ENCODE results near the gene GLMP.

The GLMP gene

DNA sequence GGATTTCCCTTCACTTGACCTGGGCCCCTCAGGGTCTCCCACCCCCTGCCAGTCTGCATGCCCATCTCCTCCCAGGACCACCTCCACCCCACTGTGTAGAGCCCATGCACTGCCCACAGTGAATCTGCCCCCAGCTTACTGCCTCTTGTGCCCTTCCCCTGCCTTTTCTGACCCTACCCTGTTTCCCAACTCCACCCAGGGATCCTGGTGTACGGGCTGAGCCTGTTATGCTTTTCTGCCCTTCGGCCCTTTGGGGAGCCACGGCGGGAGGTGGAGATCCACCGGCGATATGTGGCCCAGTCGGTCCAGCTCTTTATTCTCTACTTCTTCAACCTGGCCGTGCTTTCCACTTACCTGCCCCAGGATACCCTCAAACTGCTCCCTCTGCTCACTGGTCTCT is 9.4 kb downstream of the GLMP start:
- DNase-seq (ENCODE audit: low read depth) = no peak

DNA sequence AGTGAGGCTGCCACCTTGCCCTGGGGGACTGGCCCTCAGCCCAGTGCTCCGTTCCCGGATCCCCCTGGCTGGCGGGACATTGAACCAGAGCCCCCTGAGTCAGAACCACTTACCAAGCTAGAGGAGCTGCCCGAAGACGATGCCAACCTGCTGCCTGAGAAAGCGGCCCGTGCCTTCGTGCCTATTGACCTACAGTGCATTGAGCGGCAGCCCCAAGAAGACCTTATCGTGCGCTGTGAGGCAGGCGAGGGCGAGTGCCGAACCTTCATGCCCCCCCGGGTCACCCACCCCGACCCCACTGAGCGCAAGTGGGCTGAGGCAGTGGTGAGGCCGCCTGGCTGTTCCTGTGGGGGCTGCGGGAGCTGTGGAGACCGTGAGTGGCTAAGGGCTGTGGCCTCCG is 10.0 kb downstream of the GLMP start:
- no peak for DNase-seq (ENCODE audit: low read depth)

GRCh38 chr1:156284757-156285156 is 10.7 kb downstream of the GLMP start:
- DNase-seq (ENCODE audit: low read depth) = no peak

DNA sequence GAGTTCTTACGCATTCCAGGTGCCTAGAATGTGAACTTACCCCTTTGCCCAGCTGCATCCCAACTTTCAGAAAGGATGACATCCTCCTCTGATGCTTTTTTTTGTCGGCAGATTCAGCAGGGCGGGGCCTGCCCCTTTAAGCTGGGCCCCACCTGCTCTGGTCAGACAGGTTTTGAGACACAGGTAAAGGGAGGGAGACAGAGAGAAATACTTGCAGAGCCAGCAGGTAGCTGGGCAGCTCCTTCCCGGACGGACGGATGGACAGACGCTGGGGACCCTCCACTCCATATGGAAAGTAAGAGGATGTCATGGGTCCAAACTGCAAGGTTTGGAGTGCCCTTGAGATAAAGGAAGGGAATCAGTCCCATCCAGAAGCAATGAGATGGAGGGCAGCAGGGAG is 11.4 kb downstream of the GLMP start, which contains the start of gene TMEM79:
TMEM79 (plus strand) TSS at position 214 of the 400 bp plus-strand sequence. CDS start 902 bp downstream, outside the sequence.
- no peak for DNase-seq (ENCODE audit: low read depth)

GRCh38 chr1:156283521-156283920 is 12.0 kb downstream of the GLMP start:
- no peak for DNase-seq (ENCODE audit: low read depth)

DNA sequence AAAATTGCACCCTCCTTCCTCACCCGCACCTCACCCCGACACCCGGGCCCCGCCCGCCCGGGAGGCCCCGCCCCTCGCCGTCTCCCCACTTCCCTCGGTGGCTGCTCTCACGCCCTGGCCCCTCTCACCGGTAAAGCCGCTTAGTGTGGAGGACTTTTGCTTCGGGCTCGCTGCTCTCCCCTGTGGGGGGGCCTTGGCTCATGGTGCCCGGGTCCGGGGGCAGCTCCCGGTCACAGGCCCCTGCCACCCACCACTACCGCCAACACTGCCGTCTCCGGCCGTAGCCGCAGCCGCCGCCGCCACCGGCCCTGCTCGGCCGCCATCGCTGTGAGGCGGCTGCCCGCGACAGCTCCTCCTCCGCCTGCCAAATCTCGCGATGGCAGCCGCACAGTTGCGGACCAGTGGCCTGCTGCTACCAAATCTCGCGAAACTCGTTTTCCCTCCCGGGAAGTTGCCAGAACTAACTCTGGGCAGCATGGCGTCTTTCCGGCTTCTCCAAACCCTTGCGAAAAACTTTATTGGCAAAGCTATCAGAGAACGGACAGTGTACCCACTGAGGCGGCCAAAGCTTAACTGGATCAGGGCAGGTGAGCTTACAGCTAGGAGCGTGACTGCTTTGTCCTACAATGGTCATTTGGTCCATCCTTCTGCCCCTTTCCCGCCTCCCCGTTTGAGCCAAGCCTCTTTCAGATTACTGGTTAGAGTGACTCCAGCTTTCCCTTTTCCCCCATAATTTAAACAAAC is 12.8 kb downstream of the GLMP start, which contains the start of gene SMG5:
SMG5 (minus strand) TSS at position 347 of the 744 bp plus-strand sequence; CDS start at position 202, 145 bp downstream.
- DNase-seq (ENCODE audit: low read depth) = peak; percentile 92

GRCh38 chr1:156281693-156282478 is 13.6 kb downstream of the GLMP start:
- DNase-seq (ENCODE audit: low read depth) = peak; percentile 20

DNA sequence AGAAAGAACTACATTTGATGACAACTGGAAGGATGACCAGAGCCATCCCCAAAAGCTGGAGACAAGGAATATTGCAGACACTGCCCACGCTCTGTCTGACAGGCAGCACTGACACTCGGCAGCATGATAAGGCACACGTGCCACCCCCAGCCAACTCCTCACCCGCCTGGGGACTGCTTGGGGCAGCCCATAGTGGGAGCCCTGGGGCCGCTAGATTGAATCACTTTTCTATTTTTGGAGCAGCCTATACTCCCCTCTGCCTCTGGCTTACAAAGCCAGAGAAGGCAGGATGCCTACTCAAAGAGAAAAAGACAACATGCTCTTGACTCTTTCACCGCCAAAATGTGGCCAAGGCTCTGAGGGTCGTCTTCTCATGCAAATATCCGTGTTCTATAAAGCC is 14.2 kb downstream of the GLMP start:
- peak; percentile 26 for DNase-seq (ENCODE audit: low read depth)

GRCh38 chr1:156279837-156280236 is 15.6 kb downstream of the GLMP start:
- DNase-seq (ENCODE audit: low read depth) = no peak

DNA sequence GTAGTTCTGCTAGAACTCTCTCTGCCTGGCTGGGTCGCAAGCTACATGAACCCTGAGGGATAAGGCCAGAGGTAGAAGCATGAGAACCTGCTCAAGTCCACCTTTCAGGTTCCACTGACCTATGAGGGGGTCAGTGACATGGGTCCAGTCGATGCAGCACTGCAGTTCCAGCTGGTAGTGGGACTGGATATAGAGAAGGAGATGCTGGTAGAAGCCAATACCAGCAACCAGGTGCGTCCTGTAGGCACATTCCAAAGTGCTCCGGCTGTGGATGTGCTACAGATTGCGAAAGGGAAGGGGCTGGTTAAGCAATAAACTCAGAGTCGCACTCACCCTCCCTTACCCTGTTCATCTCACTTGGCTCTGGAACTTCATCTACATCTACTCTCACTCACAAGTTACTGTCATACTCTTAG is 18.5 kb downstream of the GLMP start:
- DNase-seq (ENCODE audit: low read depth) = no peak

DNA sequence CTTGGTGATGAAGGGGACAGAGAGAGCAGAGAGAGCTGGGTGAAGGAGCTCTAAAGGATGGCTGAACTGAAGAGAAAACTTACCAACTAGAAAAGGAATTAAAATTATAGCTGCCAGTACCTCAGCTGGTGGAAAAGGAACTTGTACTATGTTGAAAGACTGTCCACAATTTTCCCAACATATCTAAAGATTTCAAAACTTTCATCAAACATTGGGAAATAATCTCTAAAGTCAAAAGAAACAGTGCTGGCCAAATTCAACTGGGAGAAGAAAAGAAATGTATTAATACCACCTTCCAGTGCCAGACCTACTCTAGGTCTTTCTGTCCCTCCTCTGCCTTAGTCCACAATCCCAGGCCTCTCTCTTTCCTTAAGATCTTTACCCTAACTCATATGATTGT is 18.9 kb downstream of the GLMP start:
- DNase-seq (ENCODE audit: low read depth) = no peak

GRCh38 chr1:156270314-156270713 is 25.2 kb downstream of the GLMP start:
- no peak for DNase-seq (ENCODE audit: low read depth)

GRCh38 chr1:156268336-156268735 is 27.1 kb downstream of the GLMP start:
- no peak for DNase-seq (ENCODE audit: low read depth)

- DNase-seq (ENCODE audit: low read depth) = no peak
These were observed 29.4 kb downstream of the GLMP start for GRCh38 chr1:156266051-156266450.

DNA sequence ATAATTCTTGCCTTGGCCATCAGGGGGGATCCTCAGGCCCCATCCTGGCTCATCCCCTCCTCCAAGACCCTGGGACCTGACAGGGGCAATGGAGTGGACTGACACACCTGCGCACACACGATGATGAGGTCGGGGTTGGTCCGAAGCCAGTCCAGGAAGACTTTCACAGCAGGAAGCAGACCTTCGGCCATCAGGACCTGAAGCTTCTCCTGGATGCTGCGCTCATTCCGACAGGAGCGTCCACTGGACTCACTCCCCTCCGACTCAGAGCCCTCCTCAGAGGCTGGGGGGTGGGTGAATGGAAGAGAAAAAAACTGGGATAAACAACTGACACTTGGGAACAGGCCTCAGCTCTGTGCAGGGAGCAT is 32.2 kb downstream of the GLMP start:
- no peak for DNase-seq (ENCODE audit: low read depth)

DNA sequence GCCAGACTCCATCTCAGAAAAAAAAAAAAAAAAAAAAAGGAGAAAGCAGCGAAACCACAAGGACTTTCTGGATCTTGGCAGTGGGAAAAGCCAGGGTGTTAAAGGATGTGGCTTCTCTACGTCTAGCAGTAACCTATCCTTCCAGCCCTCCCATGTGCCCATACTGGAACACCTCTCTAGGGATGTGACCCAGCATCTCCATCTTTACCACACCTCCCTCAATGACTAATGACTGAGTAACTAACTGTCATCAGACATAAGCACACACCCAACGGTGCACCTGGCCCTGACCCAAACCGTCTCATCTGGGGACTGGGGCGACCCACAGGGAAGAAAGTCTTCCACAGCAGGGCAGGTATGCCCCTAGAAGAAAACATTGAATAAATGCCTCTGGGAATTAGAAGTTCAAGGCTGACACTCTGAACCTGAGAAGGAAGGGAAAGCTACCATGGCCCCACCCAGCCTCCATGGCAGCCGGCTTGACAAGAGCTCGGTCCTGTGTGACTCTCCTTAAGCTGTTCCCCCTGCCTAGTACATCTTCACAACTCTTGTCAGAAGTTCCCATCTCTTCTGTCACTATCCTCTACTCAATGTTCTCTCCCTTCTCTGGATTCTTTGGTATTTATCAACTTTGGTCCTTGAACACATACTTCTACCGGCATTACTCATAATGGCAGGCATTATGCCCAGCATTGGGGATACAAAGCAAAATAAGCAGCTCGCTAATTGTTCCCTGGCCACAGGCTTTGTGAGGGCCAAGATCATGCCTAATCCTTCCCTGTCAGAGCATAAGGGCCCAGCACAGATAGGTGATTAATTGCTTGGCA is 32.8 kb downstream of the GLMP start:
- no peak for DNase-seq (ENCODE audit: low read depth)

GRCh38 chr1:156260896-156261295 is 34.6 kb downstream of the GLMP start:
- no peak for DNase-seq (ENCODE audit: low read depth)

DNA sequence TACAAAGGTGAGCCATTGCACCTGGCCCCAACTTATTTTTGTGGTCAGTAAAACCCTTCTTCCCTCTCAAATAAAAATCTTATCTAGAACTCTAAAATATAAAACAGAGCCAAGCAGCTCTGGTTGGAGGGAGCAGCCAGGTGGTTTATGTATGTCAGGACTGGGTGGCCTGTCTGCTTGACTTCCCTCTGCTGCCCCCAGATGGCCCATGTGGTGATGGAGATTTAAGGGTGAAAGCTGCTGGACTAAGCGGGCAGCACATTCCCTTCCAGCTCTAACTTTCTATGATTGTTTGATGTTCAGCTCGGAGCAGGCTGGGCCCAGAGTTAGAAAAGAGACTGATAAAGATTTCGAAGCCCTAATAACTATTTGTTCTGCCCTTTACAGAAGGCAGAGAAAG is 35.7 kb downstream of the GLMP start:
- no peak for DNase-seq (ENCODE audit: low read depth)

- DNase-seq (ENCODE audit: low read depth) = no peak
These were observed 36.6 kb downstream of the GLMP start for GRCh38 chr1:156258859-156259258.

DNA sequence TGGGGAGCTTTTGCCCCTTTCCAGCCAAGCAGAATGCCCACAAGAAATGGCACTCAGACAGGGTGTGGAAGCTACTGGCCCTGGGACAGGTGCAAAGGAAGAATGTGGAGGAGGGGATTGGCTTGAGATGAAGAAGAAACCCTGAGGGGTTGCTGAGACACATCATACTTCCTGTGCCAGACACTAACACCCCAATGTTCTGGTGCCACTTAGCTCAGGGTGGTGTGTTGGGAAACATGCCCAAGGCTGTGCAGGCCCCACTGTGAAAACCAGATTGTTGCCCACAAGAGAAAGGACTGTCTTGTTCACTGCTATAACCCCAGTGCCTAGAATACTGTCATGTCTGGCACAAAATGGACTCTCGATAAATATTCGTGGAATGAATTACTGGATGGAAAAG is 37.8 kb downstream of the GLMP start:
- no peak for DNase-seq (ENCODE audit: low read depth)

GRCh38 chr1:156253634-156254033 is 41.8 kb downstream of the GLMP start:
- DNase-seq (ENCODE audit: low read depth) = no peak

GRCh38 chr1:156251527-156251926 is 44.0 kb downstream of the GLMP start:
- no peak for DNase-seq (ENCODE audit: low read depth)

All from activated T-cell treated with anti-CD3 and anti-CD28 coated beads for 24 hours (primary cell).